ENCODE data around the gene BTF3.

DNA sequence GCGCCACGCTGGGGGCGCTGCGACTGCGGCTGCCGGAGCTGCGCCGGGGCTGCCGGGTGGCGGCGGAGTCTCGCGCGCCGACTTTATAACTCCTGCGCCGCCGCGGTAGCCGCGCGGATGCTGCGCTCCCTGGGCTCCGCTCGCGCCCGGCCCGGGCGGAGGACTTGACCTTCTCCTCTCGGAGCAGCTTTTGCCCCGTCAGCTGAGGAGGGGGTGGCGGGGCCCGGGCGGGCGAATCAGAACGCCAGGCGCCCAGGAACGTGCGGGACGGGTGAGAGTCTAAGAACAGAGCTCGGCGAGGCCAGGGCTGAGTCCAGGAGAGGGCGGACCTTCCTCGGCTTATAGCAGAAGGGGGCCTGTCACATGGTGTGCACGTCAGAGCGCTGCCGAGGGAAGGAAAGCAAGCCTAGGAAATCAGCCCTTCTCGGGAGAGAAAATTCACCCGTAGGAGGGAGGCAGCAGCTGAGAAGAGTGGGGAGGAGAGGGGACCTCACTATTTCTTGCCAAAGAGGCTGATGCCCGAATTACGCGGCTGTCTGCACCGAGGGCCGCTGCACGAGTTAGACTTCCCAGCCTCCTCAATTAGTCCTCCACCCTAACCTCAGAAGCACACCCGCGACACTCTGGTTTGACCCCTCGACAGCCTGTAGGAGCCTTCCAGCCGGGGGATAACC is 49.6 kb upstream of the BTF3 start, which contains the start of gene FOXD1:
- no peak for TF ChIP-seq EZH2 (IDR thresholded peaks at IDR 0.05; ENCODE audit: low read depth, unreplicated experiment)
- TF ChIP-seq, protein P1, sequence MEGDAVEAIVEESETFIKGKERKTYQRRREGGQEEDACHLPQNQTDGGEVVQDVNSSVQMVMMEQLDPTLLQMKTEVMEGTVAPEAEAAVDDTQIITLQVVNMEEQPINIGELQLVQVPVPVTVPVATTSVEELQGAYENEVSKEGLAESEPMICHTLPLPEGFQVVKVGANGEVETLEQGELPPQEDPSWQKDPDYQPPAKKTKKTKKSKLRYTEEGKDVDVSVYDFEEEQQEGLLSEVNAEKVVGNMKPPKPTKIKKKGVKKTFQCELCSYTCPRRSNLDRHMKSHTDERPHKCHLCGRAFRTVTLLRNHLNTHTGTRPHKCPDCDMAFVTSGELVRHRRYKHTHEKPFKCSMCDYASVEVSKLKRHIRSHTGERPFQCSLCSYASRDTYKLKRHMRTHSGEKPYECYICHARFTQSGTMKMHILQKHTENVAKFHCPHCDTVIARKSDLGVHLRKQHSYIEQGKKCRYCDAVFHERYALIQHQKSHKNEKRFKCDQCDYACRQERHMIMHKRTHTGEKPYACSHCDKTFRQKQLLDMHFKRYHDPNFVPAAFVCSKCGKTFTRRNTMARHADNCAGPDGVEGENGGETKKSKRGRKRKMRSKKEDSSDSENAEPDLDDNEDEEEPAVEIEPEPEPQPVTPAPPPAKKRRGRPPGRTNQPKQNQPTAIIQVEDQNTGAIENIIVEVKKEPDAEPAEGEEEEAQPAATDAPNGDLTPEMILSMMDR (conservative IDR thresholded peaks at IDR 0.05; ENCODE audit: low read depth in 2 of 2), result peak in 1 of 2 experiments; percentile 20; a peak in 2 of 4 replicates
